GM18498 (cell line): ENCODE measurements around the gene ICAM3.
"Not testable (repeated sequence)": the region's sequence is repeated elsewhere in the genome, so short reads cannot be mapped to it uniquely, and the experiment has no call there.

Experiments used
- ATAC-seq: cut with Tn5 transposase; IDR thresholded peaks from one replicate; pipeline ENCODE4 v1.9.1; 2021; ENCODE audit warnings: mild to moderate bottlenecking, moderate library complexity; ENCODE audit not compliant: unreplicated experiment

Gene ICAM3, protein sequence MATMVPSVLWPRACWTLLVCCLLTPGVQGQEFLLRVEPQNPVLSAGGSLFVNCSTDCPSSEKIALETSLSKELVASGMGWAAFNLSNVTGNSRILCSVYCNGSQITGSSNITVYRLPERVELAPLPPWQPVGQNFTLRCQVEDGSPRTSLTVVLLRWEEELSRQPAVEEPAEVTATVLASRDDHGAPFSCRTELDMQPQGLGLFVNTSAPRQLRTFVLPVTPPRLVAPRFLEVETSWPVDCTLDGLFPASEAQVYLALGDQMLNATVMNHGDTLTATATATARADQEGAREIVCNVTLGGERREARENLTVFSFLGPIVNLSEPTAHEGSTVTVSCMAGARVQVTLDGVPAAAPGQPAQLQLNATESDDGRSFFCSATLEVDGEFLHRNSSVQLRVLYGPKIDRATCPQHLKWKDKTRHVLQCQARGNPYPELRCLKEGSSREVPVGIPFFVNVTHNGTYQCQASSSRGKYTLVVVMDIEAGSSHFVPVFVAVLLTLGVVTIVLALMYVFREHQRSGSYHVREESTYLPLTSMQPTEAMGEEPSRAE

DNA sequence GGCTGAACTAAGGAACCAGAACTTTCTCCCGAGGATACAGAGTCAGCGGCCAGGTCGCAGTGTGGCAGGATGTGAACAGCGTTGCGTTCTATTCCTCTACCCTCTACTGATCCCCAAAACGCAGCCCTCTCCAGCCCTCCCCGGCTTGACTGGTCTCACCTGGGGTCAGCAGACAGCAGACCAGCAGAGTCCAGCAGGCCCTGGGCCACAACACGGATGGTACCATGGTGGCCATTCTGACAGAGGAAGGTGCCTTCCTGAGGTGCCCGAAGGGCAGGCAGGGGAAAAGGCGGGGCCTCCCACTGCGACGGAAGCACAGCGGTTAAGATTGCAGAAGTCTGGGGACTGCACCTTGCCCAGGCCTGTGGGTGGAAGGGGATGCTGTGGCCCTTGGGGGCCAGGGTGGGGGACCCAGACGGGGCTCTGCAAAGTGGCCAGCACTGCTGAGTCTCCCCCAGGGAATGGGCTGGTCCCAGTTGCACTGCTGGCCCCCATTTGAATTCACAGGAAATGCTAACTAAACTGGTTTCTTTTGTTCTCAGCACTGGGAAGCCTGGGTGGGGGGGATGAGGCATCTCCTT lies at the start of gene ICAM3:
ICAM3 (minus strand) TSS at position 245 of the 581 bp plus-strand sequence; CDS start at position 235, 10 bp downstream.
- ATAC-seq, result peak; percentile 81

DNA sequence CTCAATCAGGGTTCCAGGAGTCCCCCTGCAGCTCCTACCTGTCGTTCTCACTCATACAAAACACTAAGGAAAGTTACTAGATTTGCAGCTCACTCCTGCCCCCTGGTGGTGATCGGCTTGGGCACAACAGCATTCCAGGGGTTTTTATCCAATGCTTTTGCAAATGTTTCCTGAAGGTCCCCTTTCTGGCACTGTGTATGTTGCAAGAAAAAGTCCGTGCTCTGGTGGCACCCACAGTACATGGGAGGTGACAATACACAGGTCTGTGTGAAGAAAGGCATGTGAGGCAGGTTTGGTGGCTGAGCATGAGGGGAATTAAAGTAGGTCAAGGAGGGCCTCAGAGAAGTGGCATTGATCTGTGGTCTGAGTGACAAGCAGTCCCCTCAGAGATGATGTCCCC lies 49.5 kb upstream of the ICAM3 start:
- no peak for ATAC-seq

DNA sequence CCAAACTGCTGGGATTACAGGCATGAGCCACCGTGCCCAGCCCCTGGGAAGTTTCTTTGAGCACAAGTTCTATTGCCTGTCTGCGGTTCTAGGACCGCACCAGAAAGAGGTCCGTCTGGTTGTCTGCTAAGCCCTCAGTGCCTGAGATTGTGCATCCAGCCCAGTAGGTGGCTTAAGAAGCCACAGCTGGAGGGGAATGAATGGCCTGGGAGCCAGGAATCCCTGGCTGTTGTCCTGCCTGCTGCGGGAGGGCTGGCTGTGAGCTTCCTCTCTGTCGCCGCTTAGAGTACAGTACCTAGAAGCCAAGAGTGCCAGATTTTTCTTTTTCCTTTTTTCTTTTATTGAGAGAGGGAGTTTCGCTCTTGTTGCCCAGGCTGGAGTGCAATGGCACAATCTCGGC lies 45.2 kb upstream of the ICAM3 start:
- ATAC-seq, result no peak

GRCh38 chr19:10383223-10383499 lies 43.7 kb upstream of the ICAM3 start:
- ATAC-seq, result not testable (repeated sequence)

DNA sequence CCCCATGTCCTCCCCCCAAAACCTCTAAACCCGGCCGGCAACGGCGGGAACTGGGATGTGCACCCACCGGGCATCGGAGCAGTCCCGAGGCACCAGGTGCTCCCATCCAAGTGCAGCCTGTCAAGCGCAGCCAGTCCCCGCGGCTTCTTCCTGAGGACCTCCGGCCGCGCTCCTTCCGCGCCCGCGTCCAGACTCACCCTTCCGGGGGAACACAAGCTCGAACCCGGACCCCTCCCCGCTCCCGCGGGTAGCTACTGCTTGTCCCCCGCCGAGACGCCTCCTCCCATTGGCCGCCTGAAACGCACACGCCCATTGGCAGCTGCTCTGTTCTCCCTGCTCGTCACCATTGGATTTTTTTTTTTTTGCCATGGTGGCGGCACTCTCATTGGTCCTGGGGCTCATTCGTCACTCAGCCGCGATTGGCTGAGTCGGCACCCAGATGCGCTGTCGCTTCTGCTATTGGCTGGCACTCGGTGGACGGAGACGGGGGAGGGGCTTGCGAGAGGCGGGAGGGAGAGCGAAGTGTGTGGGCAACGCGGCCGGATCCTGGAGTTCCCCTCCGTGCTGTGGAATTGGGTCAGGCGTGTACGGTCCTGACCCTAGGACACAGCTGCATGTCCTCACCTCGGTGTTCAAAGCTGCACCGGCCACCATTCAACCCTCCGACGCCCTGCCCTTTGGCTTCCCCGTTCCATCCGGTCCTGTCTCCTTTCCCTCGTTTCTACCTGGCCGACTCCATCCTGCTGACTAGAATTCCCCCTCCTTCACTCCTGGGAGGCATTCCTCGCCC lies 41.1 kb upstream of the ICAM3 start, which contains the start of gene TYK2:
TYK2 (minus strand) TSS at position 260 of the 790 bp plus-strand sequence. CDS start 2,166 bp downstream, outside the sequence.
- peak; percentile 96 for ATAC-seq

GRCh38 chr19:10379880-10380312 lies 40.5 kb upstream of the ICAM3 start:
- no peak for ATAC-seq

- no peak for ATAC-seq
Observed at GRCh38 chr19:10378124-10378523, 38.7 kb upstream of the ICAM3 start.

- not testable (repeated sequence) for ATAC-seq
Observed at GRCh38 chr19:10377140-10377640, 37.8 kb upstream of the ICAM3 start.

- no peak for ATAC-seq
Observed at GRCh38 chr19:10374931-10375330, 35.5 kb upstream of the ICAM3 start.

- ATAC-seq, result no peak
Observed at GRCh38 chr19:10372690-10373089, 33.3 kb upstream of the ICAM3 start.

DNA sequence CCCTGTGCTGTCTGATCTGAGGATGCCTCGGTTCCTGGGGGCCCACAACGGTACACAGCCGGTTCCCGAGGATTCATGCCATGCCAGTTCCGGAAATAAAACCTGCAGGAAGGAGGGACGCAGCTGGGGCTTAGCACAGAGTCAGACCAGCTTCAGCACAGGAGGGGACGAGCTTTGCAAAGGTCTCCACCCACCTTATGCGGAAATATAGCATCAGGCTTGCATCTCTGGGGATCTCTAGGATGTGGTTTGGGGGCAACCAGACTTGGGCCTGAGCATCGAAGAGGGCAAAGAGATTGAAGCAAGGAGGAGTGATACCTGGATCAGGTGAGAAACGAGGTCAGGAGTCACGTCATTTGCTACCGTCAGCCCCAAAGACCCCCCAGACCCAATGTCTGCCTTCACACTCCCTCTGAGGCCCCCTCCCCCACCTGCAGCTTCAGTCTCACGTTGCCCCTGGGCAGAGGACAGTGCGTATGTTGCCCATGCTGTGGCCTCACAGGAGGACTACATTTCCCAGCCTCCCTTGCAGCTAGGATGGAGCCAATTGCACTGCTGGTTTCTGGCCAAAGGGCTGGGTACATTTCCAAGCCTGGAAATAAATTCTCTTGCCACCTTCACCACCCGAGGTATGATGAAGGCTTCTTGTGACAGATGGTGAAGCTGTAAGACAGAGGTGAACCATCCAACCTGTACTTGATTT lies 28.8 kb upstream of the ICAM3 start:
- no peak for ATAC-seq

- not testable (repeated sequence) for ATAC-seq
Observed at GRCh38 chr19:10366950-10367512, 27.6 kb upstream of the ICAM3 start.

DNA sequence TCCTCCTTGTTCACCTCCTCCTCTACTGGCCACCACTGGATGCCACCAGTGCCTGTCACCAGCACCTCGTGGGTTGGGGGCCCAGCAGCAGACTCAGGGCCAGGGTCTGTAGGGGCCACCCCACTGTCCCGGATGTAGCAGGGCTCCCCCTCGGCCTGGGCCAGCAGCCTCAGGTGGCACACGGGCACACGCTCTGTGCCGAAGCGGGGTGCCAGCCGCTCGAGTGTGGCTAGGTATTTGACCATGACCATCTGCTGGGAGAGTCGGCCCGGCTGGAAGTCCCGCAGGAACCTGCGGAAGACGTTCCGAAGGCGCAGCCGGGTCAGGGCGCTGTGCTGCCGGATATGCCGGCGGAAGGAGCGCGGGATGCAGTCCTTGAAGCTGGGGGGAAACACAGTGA lies 26.1 kb upstream of the ICAM3 start:
- ATAC-seq, result no peak

GRCh38 chr19:10364644-10365043 lies 25.2 kb upstream of the ICAM3 start:
- no peak for ATAC-seq

GRCh38 chr19:10363789-10364281 lies 24.4 kb upstream of the ICAM3 start:
- no peak for ATAC-seq

GRCh38 chr19:10362259-10362658 lies 22.8 kb upstream of the ICAM3 start:
- no peak for ATAC-seq

GRCh38 chr19:10361569-10362011 lies 22.2 kb upstream of the ICAM3 start:
- ATAC-seq, result no peak

DNA sequence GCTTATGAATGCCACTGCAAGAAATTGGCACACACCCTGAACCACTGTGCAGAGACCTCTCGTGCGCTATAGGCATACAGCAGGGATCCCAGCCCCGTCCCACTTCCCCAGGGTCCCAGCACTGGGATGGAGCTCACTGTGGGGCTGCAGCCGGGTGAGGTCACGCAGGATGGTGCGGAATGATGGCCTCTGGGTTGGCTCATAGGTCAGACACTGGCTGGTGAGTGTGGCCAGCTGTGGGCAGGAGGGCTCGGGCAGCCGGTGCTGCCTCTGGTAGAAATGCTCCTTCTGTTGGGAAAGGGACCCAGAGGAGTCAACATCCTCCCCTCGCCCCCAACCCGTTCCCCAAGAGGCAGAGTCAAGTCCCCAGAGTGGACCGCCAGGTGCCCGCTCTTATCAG lies 17.0 kb upstream of the ICAM3 start:
- no peak for ATAC-seq

GRCh38 chr19:10353793-10354391 lies 14.5 kb upstream of the ICAM3 start:
- no peak for ATAC-seq
